Nephron (organoid): ENCODE results near the gene OR2T1.
"Not testable (repeated sequence)": the region's sequence is repeated elsewhere in the genome, so short reads cannot be mapped to it uniquely, and the experiment has no call there.

Source experiments
- H3K27ac Mint-ChIP-seq, 3 experiments: 2 replicates each; pipeline ENCODE4 v1.8.0; 2020; ENCODE audit warnings: mixed read lengths in 3 of 3, mild to moderate bottlenecking in 2 of 3, moderate library complexity in 1 of 3
- H3K27me3 Mint-ChIP-seq: 2 replicates; pipeline ENCODE4 v1.8.0; 2021; ENCODE audit warnings: low read depth, mild to moderate bottlenecking, moderate library complexity, mixed read lengths
- H3K36me3 Mint-ChIP-seq: 2 replicates; pipeline ENCODE4 v1.8.0; 2020; ENCODE audit warnings: low read depth, mixed read lengths
- H3K4me1 Mint-ChIP-seq: 2 replicates; pipeline ENCODE4 v1.8.0; 2020; ENCODE audit warnings: mixed read lengths
- H3K4me3 Mint-ChIP-seq, 3 experiments: 2 replicates each; pipeline ENCODE4 v1.8.0; 2020; ENCODE audit warnings: mild to moderate bottlenecking in 3 of 3, mixed read lengths in 3 of 3, moderate library complexity in 2 of 3
- H3K9me3 Mint-ChIP-seq: 2 replicates; pipeline ENCODE4 v1.8.0; 2020; ENCODE audit warnings: mixed read lengths
- CTCF ChIP-seq, 3 experiments: fragments of 200-600 bp; sonication (generic); IDR thresholded peaks; one replicate each; pipeline ENCODE4 v1.5.0; 2021; ENCODE audit warnings: antibody characterized with exemption in 3 of 3; ENCODE audit not compliant: unreplicated experiment in 3 of 3

OR2T1 gene

GRCh38 chr1:248406721-248407692 lies 4.2 kb downstream of the OR2T1 start:
- Mint-ChIP-seq H3K4me3 (no peak overlapping the region), H3K9me3 (peaks cover 48% of the 10 kb centered on the region), H3K36me3 (peaks cover 4% of the 10 kb centered on the region), H3K27me3 (no peaks in the 10 kb centered on the region), H3K4me1 (no peaks in the 10 kb centered on the region), H3K27ac (no peak overlapping the region)
- TF ChIP-seq CTCF (IDR thresholded peaks at IDR 0.05; ENCODE audit: unreplicated experiment in 3 of 3) = no peak

- H3K4me3 Mint-ChIP-seq = no peak overlapping the region
- TF ChIP-seq CTCF (IDR thresholded peaks at IDR 0.05; ENCODE audit: unreplicated experiment in 3 of 3) = no peak
- H3K27me3 Mint-ChIP-seq = no peaks in the 10 kb centered on the region
- no peaks in the 10 kb centered on the region for H3K4me1 Mint-ChIP-seq
- peaks cover 3% of the 10 kb centered on the region for H3K36me3 Mint-ChIP-seq
- H3K9me3 Mint-ChIP-seq = peaks cover 50% of the 10 kb centered on the region
- H3K27ac Mint-ChIP-seq = no peak overlapping the region
Observed at GRCh38 chr1:248416226-248416625, 13.4 kb downstream of the OR2T1 start.

- Mint-ChIP-seq H3K4me3 (no peak overlapping the region), H3K27ac (no peak overlapping the region), H3K27me3 (no peaks in the 10 kb centered on the region), H3K9me3 (peaks cover 45% of the 10 kb centered on the region), H3K4me1 (no peaks in the 10 kb centered on the region), H3K36me3 (peaks cover 3% of the 10 kb centered on the region)
- no peak for TF ChIP-seq CTCF (IDR thresholded peaks at IDR 0.05; ENCODE audit: unreplicated experiment in 3 of 3)
Observed at GRCh38 chr1:248417854-248418253, 15.0 kb downstream of the OR2T1 start.

GRCh38 chr1:248421384-248421783 lies 18.5 kb downstream of the OR2T1 start:
- Mint-ChIP-seq H3K4me3 (no peak overlapping the region), H3K36me3 (peaks cover 3% of the 10 kb centered on the region), H3K27ac (no peak overlapping the region), H3K4me1 (no peaks in the 10 kb centered on the region), H3K27me3 (no peaks in the 10 kb centered on the region), H3K9me3 (peaks cover 43% of the 10 kb centered on the region)
- TF ChIP-seq CTCF (IDR thresholded peaks at IDR 0.05; ENCODE audit: unreplicated experiment in 3 of 3) = no peak

- not testable (repeated sequence) for H3K4me3 Mint-ChIP-seq, H3K27me3 Mint-ChIP-seq, H3K27ac Mint-ChIP-seq, H3K36me3 Mint-ChIP-seq, H3K4me1 Mint-ChIP-seq
- H3K9me3 Mint-ChIP-seq = peaks cover 57% of the 10 kb centered on the region
Observed at GRCh38 chr1:248427526-248428191, 24.8 kb downstream of the OR2T1 start.

- H3K27ac Mint-ChIP-seq, H3K36me3 Mint-ChIP-seq, H3K4me3 Mint-ChIP-seq, H3K27me3 Mint-ChIP-seq, H3K4me1 Mint-ChIP-seq: not testable (repeated sequence)
- peaks cover 53% of the 10 kb centered on the region for H3K9me3 Mint-ChIP-seq
Observed at GRCh38 chr1:248428192-248428533, 25.3 kb downstream of the OR2T1 start.

- not testable (repeated sequence) for H3K27me3 Mint-ChIP-seq, H3K27ac Mint-ChIP-seq, H3K4me1 Mint-ChIP-seq, H3K4me3 Mint-ChIP-seq, H3K36me3 Mint-ChIP-seq
- H3K9me3 Mint-ChIP-seq = peaks cover 43% of the 10 kb centered on the region
Observed at GRCh38 chr1:248431683-248432082, 28.8 kb downstream of the OR2T1 start.

GRCh38 chr1:248432201-248432600 lies 29.4 kb downstream of the OR2T1 start:
- not testable (repeated sequence) for H3K27ac Mint-ChIP-seq, H3K36me3 Mint-ChIP-seq, H3K27me3 Mint-ChIP-seq, H3K4me1 Mint-ChIP-seq, H3K4me3 Mint-ChIP-seq
- H3K9me3 Mint-ChIP-seq = peaks cover 38% of the 10 kb centered on the region

- H3K27me3 Mint-ChIP-seq, H3K4me1 Mint-ChIP-seq, H3K4me3 Mint-ChIP-seq, H3K27ac Mint-ChIP-seq, H3K36me3 Mint-ChIP-seq: not testable (repeated sequence)
- peaks cover 32% of the 10 kb centered on the region for H3K9me3 Mint-ChIP-seq
Observed at GRCh38 chr1:248433811-248434415, 31.1 kb downstream of the OR2T1 start.

GRCh38 chr1:248434913-248435312 lies 32.1 kb downstream of the OR2T1 start:
- not testable (repeated sequence) for H3K27me3 Mint-ChIP-seq, H3K36me3 Mint-ChIP-seq, H3K4me3 Mint-ChIP-seq, H3K4me1 Mint-ChIP-seq, H3K27ac Mint-ChIP-seq
- peaks cover 30% of the 10 kb centered on the region for H3K9me3 Mint-ChIP-seq
